NCI-H2227 (cell line): ENCODE data around the gene MAP4.
"Not testable (repeated sequence)": the region's sequence is repeated elsewhere in the genome, so short reads cannot be mapped to it uniquely, and the experiment has no call there.

Source experiments
- DNase-seq: peaks from one replicate; lab custom pipeline; 2025; ENCODE audit not compliant: unreplicated experiment; lab: John Stamatoyannopoulos, UW

MAP4 gene

GRCh38 chr3:48016301-48016973 lies at the start of gene MAP4:
Gene MAP4 (minus strand): TSS chr3:48016416. CDS start chr3:47998860, 17,556 bp downstream.
- no peak for DNase-seq

DNA sequence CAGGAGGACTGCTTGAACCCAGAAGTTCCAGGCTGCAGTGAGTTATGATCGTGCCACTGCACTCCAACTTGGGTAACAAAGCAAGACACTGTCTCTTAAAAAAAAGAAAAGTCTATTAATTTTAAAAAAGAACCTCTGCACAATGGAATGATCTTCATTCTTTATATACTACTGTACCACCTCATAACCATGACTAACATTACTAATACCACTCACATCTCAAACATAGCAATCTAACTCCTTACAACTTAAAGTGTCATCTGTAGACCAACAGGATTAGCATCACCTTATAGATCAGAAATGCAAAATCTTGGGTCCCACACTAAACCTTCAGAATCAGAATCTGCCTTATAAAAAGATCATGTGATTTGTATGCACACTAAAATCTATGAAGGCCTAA lies 48.8 kb upstream of the MAP4 start:
- DNase-seq = no peak

DNA sequence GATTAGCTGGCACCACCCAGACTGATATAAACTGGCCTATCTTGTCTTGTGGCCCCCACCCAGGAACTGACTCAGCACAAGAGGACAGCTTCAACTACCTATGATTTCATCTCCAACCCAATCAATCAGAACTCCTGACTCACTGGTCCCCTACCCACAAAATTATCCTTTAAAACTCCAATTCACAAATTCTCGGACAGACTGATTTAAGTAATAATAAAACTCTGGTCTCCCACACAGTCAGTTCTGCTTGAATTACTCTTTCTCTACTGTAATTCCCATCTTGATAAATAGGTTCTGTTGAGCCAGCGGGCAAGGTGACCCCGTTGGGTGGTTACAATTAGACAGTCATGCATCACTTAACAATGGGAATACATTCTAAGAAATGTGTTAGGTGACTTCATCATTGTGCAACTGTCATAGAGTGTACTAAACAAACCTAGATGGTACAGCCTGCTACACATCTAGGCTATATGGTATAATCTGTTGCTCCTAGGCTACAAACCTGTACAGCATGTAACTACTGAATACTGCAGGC lies 48.1 kb upstream of the MAP4 start:
- no peak for DNase-seq

- DNase-seq = not testable (repeated sequence)
Observed at GRCh38 chr3:48061586-48061985, 45.4 kb upstream of the MAP4 start.

- DNase-seq = no peak
Observed at GRCh38 chr3:48058091-48058490, 41.9 kb upstream of the MAP4 start.

DNA sequence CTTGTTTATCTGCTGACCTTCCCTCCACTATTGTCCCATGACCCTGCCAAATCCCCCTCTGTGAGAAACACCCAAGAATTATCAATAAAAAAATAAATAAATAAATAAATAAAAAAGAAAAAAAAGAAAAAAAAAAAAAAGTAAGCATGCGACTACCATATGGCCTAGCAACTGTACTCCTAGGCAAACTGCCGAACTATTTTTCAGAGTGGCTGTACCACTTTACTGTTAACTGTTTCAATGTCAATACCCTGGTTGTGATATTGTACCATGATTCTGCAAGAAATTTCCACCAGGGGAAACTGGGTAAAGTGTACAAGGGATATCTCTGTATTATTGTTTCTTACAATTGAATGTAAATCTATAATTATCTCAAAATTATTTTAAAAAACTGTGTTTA lies 41.3 kb upstream of the MAP4 start:
- DNase-seq = no peak

GRCh38 chr3:48047841-48048464 lies 31.7 kb upstream of the MAP4 start:
- no peak for DNase-seq

DNA sequence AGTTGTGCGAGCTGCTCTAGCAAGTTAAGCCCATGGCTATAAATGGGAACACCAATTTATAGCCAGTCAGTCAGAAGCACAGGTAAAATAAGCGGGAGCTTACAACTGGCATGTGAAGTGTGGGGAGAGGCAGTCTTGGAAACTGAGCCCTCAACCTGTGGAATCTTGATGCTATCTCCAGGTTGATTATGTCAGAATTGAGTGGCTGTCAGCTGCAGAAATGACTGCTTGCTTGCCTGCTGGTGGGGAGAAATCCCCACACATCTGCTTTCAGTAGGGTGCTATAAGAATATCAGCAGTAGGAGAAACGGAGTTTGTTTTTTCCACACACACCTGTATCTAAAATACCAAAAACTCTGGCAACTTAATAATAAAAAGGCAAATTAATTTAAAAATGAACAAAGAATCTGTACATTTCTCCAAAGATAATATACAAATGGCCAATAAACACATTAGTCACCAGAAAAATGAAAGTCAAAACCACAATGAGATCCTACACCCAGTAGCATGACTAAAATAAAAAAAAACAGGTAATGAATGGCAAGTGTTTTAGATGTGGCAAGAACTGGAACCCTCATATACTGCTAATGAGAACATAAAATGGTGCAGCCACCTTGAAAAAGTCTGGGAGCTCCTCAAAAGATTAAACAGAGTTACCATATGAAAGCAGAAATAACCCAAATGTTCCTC lies 26.0 kb upstream of the MAP4 start:
- DNase-seq = no peak

GRCh38 chr3:48039487-48040190 lies 23.4 kb upstream of the MAP4 start:
- DNase-seq = no peak

- DNase-seq = no peak
Observed at GRCh38 chr3:48038971-48039481, 22.8 kb upstream of the MAP4 start.

GRCh38 chr3:48034000-48034516 lies 17.8 kb upstream of the MAP4 start:
- no peak for DNase-seq

- DNase-seq = no peak
Observed at GRCh38 chr3:48030188-48030587, 14.0 kb upstream of the MAP4 start.

DNA sequence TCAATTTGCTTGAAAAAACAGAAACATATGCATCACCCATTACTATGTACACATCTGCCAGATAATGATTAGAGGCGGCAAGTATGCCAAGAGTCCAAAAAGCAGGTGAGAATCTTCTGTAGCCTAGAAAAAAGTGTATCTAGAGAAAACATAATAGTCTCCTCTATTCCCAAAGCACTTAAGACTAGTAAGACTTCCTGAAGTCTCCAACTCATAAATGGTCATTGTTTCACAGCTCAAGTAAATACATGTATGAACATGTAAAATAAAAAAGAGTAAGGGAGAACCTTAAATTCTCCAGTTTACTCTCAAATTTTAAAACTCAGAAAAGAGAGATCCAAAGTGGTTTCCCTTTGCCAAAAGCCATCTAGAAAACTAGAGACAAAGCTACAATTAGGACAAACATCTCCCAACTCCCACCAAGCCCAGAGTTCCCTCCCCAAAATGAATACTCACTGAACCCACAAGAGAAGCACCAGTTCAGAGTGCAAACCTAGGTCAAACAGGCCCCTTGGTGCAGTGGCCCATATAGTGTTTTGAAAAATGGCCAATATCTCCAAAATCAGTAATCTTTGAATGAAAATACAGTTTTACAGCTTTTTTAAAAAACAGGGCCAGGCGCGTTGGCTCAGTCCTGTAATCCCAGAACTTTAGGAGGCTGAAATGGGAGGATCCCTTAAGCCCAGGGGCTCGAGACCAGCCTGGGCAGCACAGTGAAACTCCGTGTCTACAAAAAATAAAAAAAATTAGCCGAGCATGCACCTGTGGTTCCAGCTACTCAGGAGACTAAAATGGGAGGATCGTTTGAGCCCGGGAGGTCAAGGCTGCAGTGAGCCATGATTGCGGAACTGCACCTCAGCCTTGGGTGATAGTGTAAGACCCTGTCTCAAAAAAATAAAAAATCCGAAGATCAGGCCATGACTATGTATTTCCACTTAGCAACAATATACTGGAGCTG lies 11.0 kb upstream of the MAP4 start:
- DNase-seq = no peak

DNA sequence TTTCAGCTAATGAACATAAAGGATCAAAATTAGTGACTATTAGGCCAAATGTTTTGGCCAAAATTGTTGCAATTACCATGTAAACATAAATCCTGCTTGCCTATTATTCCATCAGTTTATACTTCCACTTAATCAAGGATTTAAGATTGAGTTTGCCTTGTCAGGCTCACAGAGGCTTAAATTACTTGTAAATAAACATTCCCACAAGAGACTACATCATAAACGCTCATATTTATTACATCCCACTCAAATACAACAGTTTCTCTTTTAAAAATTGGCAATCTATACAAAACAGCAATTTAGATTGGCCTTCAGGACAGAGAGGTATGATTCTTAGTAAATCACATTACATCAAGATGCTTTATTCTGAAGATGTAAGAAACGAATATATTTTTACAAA lies 9.9 kb upstream of the MAP4 start:
- DNase-seq = no peak

DNA sequence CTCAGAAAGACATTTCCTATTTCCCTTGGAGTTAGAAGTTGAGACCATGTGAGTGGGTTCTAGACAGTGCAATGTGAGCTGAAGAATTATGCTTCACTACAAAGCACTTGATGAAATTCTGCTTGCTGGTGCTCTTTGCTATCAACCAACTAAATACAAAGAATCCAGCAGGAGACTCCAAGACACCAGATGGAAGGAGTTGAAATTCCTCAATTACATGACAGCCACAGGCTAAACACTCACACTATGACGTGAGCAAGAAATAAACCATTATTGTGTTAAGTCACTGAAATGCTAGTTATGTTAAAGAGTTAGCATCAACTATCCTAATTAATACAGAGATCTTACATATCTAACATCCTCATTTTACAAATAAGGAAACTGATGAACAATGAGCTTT lies 8.2 kb upstream of the MAP4 start:
- DNase-seq = no peak

DNA sequence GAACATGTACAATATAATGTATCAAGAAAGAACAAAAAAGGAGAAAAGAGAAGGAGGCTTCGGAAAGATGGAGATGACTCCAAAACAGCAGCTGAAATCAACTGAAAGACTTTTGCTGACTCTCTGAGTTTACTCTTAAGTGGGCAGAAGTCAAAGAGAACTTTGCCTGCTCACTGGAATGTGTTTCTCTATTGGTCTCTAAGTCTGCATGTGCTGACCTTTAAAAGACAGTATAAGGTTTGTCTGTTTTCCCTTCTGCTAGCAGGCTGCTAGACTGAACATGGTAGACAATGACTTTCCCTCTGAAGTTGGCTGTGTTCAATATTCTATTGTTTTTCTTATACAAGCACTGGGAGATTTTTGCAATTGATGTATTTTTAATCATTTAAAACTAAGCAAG lies 7.2 kb upstream of the MAP4 start:
- no peak for DNase-seq

DNA sequence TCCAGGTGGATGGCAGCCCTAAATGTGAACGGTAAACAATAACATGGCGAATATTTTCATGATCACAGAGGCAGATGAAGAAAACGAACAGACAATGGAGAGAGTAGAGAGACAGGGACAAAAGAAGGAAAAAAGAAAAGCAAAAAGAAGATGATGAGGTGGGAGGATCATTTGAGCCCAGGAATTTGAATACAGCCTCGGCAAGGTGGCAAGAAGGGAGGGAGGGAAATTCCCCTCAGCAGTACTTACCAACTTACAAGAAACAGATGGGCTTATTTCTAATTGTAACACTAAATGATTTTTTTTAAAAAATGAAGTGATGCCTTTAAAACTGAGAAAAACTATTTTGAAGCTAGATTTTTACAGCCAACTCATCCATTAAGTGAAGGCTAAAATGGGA lies 6.0 kb upstream of the MAP4 start:
- DNase-seq = no peak

DNA sequence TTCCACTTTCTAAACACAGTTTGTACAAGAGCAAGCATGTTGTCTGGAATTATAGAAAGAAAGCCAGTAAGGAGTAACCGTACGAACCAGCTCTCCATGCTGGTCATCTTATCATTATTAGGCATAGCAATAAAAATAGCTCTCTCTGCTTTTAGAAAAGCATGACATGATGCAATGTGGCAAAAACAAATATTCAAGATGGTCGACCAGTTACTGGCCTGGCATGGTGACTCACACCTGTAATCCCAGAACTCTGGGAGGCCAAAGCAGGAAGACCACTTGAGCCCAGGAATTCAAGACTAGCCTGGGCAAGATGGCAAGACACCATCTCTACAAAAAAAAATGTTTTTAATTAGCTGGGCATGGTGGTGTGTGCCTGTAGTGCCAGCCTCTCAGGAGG lies 2.6 kb upstream of the MAP4 start:
- DNase-seq = no peak

DNA sequence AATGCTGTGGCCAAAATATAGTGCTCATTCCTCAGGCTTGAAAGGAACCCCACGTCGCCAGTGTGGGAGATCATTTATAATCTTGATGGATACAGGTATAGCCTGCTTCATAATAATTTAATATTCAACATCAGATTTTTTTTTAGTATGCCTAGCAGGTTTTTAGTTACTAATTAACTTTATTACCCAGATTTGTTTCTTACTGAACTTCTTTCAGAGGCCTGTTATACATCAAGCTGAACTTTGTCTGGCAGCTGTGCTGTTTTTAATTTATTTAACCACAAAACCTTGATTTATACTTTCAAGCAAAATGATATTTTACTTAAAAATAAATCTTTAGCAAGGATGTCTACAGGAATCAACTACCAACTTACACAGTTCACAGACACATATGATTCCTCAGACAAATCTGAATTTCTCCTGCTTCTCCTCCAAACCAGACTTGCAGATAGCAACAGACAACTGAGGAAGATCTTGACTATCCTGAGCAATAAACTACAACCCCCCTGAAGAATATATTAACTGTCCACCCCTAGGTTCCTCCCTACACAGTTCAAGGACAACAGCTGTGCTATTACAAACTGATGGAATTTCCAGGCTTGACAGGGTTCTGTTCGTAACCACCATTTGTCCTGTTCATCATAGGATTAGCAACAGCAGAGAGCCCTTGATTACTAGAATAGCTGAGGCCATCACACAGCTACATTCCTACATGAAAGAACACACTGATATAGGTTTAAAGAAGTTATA lies 610 bp downstream of the MAP4 start:
- DNase-seq = no peak
